ENCODE measurements around the gene KRT37.

The KRT37 gene

DNA sequence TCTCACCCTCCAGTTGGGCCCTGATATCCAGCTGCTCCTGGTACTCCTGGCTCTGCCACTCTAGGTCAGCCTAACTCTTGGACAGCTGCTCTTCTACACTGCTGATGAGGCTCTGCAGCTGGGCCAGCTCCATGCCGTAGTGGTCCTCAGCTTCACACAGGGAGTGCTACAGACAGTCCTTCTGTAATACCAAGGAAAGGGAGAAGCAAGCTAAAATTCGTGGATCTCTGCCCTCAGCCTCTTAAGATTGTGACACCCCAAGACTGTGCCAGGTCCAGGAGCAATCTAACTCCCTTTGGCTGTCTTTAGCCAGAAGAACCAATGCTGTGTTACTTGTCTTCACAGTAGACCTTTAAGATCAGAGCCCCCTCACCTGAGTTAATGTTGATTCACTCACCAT, 24.1 kb upstream of the KRT37 start:
- no peak for ATAC-seq
- TF ChIP-seq OSR1 (CRISPR knock-in tag; IDR thresholded peaks at IDR 0.05) (no peak), GLIS3 (CRISPR knock-in tag; IDR thresholded peaks at IDR 0.05) (no peak), ESRRG (CRISPR knock-in tag; IDR thresholded peaks at IDR 0.05) (no peak), TOX (CRISPR knock-in tag; IDR thresholded peaks at IDR 0.05; ENCODE audit: borderline replicate concordance) (no peak), RARB (CRISPR knock-in tag; IDR thresholded peaks at IDR 0.05) (no peak), CSDC2 (CRISPR knock-in tag; IDR thresholded peaks at IDR 0.05) (no peak), ZC3H10 (CRISPR knock-in tag; IDR thresholded peaks at IDR 0.05) (no peak), ZNF565 (CRISPR knock-in tag; conservative IDR thresholded peaks at IDR 0.05; ENCODE audit: low read depth) (no peak), ZNF70 (CRISPR knock-in tag; IDR thresholded peaks at IDR 0.05) (no peak), ZFP3 (CRISPR knock-in tag; IDR thresholded peaks at IDR 0.05) (no peak), ARNTL (CRISPR knock-in tag; IDR thresholded peaks at IDR 0.05; ENCODE audit: borderline replicate concordance, low read depth) (no peak), SNAI2 (CRISPR knock-in tag; IDR thresholded peaks at IDR 0.05) (no peak), PPARA (CRISPR knock-in tag; IDR thresholded peaks at IDR 0.05; ENCODE audit: borderline replicate concordance) (no peak), ZFP30 (CRISPR knock-in tag; IDR thresholded peaks at IDR 0.05) (no peak)
- TF ChIP-seq, protein P1, sequence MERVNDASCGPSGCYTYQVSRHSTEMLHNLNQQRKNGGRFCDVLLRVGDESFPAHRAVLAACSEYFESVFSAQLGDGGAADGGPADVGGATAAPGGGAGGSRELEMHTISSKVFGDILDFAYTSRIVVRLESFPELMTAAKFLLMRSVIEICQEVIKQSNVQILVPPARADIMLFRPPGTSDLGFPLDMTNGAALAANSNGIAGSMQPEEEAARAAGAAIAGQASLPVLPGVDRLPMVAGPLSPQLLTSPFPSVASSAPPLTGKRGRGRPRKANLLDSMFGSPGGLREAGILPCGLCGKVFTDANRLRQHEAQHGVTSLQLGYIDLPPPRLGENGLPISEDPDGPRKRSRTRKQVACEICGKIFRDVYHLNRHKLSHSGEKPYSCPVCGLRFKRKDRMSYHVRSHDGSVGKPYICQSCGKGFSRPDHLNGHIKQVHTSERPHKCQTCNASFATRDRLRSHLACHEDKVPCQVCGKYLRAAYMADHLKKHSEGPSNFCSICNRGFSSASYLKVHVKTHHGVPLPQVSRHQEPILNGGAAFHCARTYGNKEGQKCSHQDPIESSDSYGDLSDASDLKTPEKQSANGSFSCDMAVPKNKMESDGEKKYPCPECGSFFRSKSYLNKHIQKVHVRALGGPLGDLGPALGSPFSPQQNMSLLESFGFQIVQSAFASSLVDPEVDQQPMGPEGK (CRISPR knock-in tag; IDR thresholded peaks at IDR 0.05; ENCODE audit: borderline replicate concordance), result no peak
- TF ChIP-seq, protein P2, sequence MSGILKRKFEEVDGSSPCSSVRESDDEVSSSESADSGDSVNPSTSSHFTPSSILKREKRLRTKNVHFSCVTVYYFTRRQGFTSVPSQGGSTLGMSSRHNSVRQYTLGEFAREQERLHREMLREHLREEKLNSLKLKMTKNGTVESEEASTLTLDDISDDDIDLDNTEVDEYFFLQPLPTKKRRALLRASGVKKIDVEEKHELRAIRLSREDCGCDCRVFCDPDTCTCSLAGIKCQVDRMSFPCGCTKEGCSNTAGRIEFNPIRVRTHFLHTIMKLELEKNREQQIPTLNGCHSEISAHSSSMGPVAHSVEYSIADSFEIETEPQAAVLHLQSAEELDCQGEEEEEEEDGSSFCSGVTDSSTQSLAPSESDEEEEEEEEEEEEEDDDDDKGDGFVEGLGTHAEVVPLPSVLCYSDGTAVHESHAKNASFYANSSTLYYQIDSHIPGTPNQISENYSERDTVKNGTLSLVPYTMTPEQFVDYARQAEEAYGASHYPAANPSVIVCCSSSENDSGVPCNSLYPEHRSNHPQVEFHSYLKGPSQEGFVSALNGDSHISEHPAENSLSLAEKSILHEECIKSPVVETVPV (CRISPR knock-in tag; IDR thresholded peaks at IDR 0.05), result no peak
- TF ChIP-seq, protein P3, sequence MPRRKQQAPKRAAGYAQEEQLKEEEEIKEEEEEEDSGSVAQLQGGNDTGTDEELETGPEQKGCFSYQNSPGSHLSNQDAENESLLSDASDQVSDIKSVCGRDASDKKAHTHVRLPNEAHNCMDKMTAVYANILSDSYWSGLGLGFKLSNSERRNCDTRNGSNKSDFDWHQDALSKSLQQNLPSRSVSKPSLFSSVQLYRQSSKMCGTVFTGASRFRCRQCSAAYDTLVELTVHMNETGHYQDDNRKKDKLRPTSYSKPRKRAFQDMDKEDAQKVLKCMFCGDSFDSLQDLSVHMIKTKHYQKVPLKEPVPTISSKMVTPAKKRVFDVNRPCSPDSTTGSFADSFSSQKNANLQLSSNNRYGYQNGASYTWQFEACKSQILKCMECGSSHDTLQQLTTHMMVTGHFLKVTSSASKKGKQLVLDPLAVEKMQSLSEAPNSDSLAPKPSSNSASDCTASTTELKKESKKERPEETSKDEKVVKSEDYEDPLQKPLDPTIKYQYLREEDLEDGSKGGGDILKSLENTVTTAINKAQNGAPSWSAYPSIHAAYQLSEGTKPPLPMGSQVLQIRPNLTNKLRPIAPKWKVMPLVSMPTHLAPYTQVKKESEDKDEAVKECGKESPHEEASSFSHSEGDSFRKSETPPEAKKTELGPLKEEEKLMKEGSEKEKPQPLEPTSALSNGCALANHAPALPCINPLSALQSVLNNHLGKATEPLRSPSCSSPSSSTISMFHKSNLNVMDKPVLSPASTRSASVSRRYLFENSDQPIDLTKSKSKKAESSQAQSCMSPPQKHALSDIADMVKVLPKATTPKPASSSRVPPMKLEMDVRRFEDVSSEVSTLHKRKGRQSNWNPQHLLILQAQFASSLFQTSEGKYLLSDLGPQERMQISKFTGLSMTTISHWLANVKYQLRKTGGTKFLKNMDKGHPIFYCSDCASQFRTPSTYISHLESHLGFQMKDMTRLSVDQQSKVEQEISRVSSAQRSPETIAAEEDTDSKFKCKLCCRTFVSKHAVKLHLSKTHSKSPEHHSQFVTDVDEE (CRISPR knock-in tag; IDR thresholded peaks at IDR 0.05), result no peak
- TF ChIP-seq, protein P4, sequence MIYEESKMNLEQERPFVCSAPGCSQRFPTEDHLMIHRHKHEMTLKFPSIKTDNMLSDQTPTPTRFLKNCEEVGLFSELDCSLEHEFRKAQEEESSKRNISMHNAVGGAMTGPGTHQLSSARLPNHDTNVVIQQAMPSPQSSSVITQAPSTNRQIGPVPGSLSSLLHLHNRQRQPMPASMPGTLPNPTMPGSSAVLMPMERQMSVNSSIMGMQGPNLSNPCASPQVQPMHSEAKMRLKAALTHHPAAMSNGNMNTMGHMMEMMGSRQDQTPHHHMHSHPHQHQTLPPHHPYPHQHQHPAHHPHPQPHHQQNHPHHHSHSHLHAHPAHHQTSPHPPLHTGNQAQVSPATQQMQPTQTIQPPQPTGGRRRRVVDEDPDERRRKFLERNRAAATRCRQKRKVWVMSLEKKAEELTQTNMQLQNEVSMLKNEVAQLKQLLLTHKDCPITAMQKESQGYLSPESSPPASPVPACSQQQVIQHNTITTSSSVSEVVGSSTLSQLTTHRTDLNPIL (CRISPR knock-in tag; IDR thresholded peaks at IDR 0.05; ENCODE audit: low read depth), result no peak

DNA sequence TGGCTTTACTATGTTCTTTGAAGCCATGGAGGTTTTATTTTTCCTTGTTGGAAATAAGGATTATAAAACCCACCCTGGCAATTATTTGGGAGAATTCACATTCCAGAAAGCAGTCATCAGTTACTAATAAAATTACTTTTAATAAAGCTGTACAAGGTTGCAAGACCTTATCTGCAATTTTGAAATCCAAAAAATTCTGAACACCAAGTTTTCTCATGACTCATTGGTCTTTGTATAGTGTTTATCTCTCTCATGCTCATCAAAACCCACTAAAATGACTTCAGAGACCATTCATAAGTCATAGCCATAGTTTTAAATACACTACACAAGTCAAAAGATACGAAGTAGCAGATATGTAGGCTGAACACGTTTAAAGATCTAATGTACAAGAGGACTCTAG, 22.4 kb upstream of the KRT37 start:
- TF ChIP-seq, protein P1 (CRISPR knock-in tag; IDR thresholded peaks at IDR 0.05; ENCODE audit: borderline replicate concordance), result no peak
- no peak for TF ChIP-seq TOX (CRISPR knock-in tag; IDR thresholded peaks at IDR 0.05; ENCODE audit: borderline replicate concordance)
- no peak for TF ChIP-seq ZC3H10 (CRISPR knock-in tag; IDR thresholded peaks at IDR 0.05)
- TF ChIP-seq, protein P2 (CRISPR knock-in tag; IDR thresholded peaks at IDR 0.05), result no peak
- no peak for TF ChIP-seq RARB (CRISPR knock-in tag; IDR thresholded peaks at IDR 0.05)
- TF ChIP-seq ZNF70 (CRISPR knock-in tag; IDR thresholded peaks at IDR 0.05), result no peak
- no peak for TF ChIP-seq ARNTL (CRISPR knock-in tag; IDR thresholded peaks at IDR 0.05; ENCODE audit: borderline replicate concordance, low read depth)
- no peak for TF ChIP-seq GLIS3 (CRISPR knock-in tag; IDR thresholded peaks at IDR 0.05)
- no peak for TF ChIP-seq TCF4 (CRISPR knock-in tag; IDR thresholded peaks at IDR 0.05; ENCODE audit: borderline replicate concordance)
- no peak for TF ChIP-seq ZFP30 (CRISPR knock-in tag; IDR thresholded peaks at IDR 0.05)
- TF ChIP-seq, protein P4 (CRISPR knock-in tag; IDR thresholded peaks at IDR 0.05; ENCODE audit: low read depth), result no peak
- no peak for TF ChIP-seq ZFP3 (CRISPR knock-in tag; IDR thresholded peaks at IDR 0.05)
- no peak for TF ChIP-seq ESRRG (CRISPR knock-in tag; IDR thresholded peaks at IDR 0.05)
- TF ChIP-seq, protein P3 (CRISPR knock-in tag; IDR thresholded peaks at IDR 0.05), result no peak
- TF ChIP-seq ISL1 (CRISPR knock-in tag; IDR thresholded peaks at IDR 0.05), result no peak
- TF ChIP-seq BACH2 (CRISPR knock-in tag; IDR thresholded peaks at IDR 0.05; ENCODE audit: borderline replicate concordance), result no peak
- ATAC-seq, result no peak
